MCF 10A (cell line): ENCODE measurements around the gene SPOCK1. TPM values are rescaled to one million over a fixed set of nuclear protein-coding genes. Genes with fewer than 3 reads are reported as not detected.
A peak's percentile ranks its signal among the peaks of the same experiment; 100 is the strongest.

Source experiments
- BruUV-seq: library from RNA; stranded (reverse); fragments of 400-500 nt; replicated peaks from 2 replicates; lab custom pipeline; 2021; lab: Mats Ljungman, UMichigan
- CTCF ChIA-PET: fragments of 300-600 bp; sonication (Branson Sonifier 250); formaldehyde crosslinking; extraction: SDS; loops from one replicate; lab custom pipeline; 2021; ENCODE audit warnings: antibody characterized with exemption, inconsistent platforms; lab: Yijun Ruan, JAX
- POLR2A ChIA-PET: fragments of 300-600, 350-650 bp; sonication (Branson Sonifier 250); formaldehyde crosslinking; extraction: SDS; loops from one replicate; lab custom pipeline; 2020; ENCODE audit warnings: antibody characterized with exemption, inconsistent platforms; lab: Yijun Ruan, JAX
- DNase-seq: peaks from one replicate; pipeline ENCODE4 v3.0.0-alpha.2; 2018; ENCODE audit not compliant: unreplicated experiment
- H3K27ac Mint-ChIP-seq: one replicate; pipeline ENCODE4 v1.8.0; 2022; ENCODE audit warnings: mild to moderate bottlenecking, low read depth, mixed read lengths; ENCODE audit not compliant: unreplicated experiment
- H3K27me3 Mint-ChIP-seq: one replicate; pipeline ENCODE4 v1.8.0; 2022; ENCODE audit warnings: mixed read lengths; ENCODE audit not compliant: insufficient read depth, unreplicated experiment
- H3K36me3 Mint-ChIP-seq: one replicate; pipeline ENCODE4 v1.8.0; 2022; ENCODE audit warnings: mild to moderate bottlenecking, moderate library complexity, mixed read lengths; ENCODE audit not compliant: insufficient read depth, unreplicated experiment
- H3K4me1 Mint-ChIP-seq: one replicate; pipeline ENCODE4 v1.8.0; 2022; ENCODE audit warnings: mixed read lengths; ENCODE audit not compliant: insufficient read depth, unreplicated experiment
- H3K4me3 Mint-ChIP-seq: one replicate; pipeline ENCODE4 v1.8.0; 2022; ENCODE audit warnings: mild to moderate bottlenecking, moderate library complexity, mixed read lengths; ENCODE audit not compliant: unreplicated experiment
- H3K9me3 Mint-ChIP-seq: one replicate; pipeline ENCODE4 v1.8.0; 2022; ENCODE audit warnings: mixed read lengths; ENCODE audit not compliant: unreplicated experiment
- intact Hi-C: fragments of 100-400 bp; cut with micrococcal nuclease; formaldehyde crosslinking; loops from 2 replicates; pipeline ENCODE4 v1.14.1; 2022
- total RNA-seq: library from RNA; stranded (reverse); gene quantifications from 2 replicates; pipeline ENCODE4 v1.2.3, GENCODE V29; 2022
- TF ChIP-seq, protein P1 (sequence below): fragments of 200-600 bp; IDR thresholded peaks from one replicate; pipeline ENCODE4 v1.8.0; 2022; ENCODE audit warnings: antibody characterized with exemption, mild to moderate bottlenecking; ENCODE audit not compliant: unreplicated experiment

Gene SPOCK1
- total RNA-seq, 1 experiment from 2014 or later = 34.3 TPM

DNA sequence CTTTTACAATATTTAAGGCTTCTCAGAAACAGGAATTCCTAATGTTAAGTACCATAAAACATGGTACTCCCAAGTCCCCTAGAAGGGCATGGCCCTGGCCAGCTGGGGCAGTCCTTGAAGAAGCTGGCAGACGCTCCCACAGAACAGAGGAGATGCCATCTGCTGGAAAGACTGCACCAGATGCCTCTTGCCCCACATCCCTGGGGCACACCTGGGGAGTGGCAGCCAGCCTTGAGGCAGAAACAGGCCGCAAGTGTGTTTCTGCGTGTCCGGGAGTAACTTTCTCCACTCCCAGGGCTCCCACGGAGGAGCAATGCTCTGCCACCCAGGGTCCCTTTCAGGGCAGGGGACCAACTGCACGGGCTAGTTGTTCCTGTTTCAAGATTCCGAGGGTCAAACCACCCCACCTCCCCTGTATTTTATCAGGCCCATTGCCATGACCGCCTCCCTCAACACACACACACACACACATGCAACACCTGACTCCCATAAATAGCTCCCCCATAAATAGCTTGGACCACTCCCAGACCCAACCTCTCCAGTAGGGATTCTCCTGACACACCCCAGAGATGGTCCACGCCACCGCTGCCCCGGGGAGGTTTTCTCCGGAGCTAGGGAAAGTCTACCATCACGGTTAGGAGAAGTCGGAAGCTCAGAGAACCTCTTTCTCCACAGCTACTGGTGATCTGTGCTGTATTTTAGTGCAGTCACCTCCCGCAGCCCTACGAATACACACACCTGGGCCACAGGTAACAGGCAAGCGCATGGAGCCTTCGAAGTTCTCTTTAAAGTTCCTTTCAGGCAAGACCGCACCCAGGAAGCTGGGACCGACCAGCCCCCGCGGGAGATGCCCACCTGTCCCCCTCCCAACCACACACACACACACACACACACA, 1.5 kb downstream of the SPOCK1 start:
- H3K36me3 Mint-ChIP-seq = no peaks in the 10 kb centered on the region
- BruUV-seq = no TSS peak

DNA sequence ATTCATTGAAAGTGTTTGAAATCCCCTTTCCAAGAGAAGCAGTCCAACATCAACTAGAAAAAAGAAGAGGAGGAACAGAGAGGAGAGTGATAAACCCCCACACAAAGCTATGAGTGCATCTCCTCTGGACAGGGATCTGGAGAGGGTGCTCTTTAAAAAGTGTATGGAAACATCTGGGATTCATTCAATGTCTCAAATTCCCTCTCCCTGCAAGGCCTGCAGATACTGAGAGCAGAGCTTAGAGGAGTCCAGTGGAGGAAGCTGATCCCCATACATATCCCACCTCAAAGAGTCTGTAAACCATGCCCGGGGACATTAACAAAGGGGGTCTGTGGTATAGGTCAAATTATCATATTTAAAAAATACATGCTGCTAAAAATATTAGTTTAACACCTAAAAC, 2.2 kb downstream of the SPOCK1 start:
- TF ChIP-seq, protein P1, sequence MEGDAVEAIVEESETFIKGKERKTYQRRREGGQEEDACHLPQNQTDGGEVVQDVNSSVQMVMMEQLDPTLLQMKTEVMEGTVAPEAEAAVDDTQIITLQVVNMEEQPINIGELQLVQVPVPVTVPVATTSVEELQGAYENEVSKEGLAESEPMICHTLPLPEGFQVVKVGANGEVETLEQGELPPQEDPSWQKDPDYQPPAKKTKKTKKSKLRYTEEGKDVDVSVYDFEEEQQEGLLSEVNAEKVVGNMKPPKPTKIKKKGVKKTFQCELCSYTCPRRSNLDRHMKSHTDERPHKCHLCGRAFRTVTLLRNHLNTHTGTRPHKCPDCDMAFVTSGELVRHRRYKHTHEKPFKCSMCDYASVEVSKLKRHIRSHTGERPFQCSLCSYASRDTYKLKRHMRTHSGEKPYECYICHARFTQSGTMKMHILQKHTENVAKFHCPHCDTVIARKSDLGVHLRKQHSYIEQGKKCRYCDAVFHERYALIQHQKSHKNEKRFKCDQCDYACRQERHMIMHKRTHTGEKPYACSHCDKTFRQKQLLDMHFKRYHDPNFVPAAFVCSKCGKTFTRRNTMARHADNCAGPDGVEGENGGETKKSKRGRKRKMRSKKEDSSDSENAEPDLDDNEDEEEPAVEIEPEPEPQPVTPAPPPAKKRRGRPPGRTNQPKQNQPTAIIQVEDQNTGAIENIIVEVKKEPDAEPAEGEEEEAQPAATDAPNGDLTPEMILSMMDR = no peak
- intact Hi-C loops = loop anchor here (10.0 kb wide), 1 partner anchor 422 kb away; no protein-coding TSS in a partner anchor
- H3K27ac Mint-ChIP-seq = no peak overlapping the region
- H3K36me3 Mint-ChIP-seq = no peaks in the 10 kb centered on the region
- no peak for DNase-seq
- POLR2A ChIA-PET = no interaction called here
- no TSS peak for BruUV-seq
- H3K4me1 Mint-ChIP-seq = peaks cover 5% of the 10 kb centered on the region
- CTCF ChIA-PET = interaction anchor here (0.6 to 4.6 kb wide), 11 partner anchors 37 to 1247 kb away, joined by 3 to 238 read pairs (median 4); no protein-coding TSS in a partner anchor
- H3K9me3 Mint-ChIP-seq = no peaks in the 10 kb centered on the region
- no peaks in the 10 kb centered on the region for H3K27me3 Mint-ChIP-seq
- H3K4me3 Mint-ChIP-seq = no peak overlapping the region

More for the DNA sequence above, 1.5 kb downstream of the SPOCK1 start:
- Mint-ChIP-seq H3K4me3 (peak overlapping the region; percentile 19), H3K9me3 (no peaks in the 10 kb centered on the region), H3K27me3 (no peaks in the 10 kb centered on the region), H3K4me1 (peaks cover 5% of the 10 kb centered on the region), H3K27ac (no peak overlapping the region)
- peak; percentile 28 for DNase-seq
- CTCF ChIA-PET = interaction anchor here (0.6 to 4.6 kb wide), 26 partner anchors 10 to 1248 kb away, joined by 3 to 238 read pairs (median 4); no protein-coding TSS in a partner anchor
- intact Hi-C loops = loop anchor here (2.0 to 10.0 kb wide), 2 partner anchors 107 to 423 kb away; no protein-coding TSS in a partner anchor
- POLR2A ChIA-PET = no interaction called here
- TF ChIP-seq, protein P1 = no peak

DNA sequence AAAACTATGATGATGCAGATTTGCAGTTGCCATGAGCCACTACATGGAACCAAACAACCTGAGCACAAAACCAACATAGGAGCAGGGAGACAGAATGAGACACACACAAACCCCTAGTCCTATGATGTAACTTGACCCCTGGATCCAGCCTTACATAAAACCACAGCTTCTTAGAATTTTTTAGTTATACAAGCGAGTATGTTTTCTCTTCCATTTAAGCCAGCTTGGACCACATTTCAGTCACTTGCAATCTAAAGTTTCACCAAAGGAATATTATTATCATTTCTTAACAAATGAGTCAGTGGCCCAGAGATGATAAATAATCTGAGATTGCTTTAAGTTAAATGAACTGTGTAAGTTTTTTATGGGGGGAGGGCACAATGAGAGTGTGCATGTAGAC, 6.8 kb downstream of the SPOCK1 start:
- H3K27ac Mint-ChIP-seq = no peak overlapping the region
- H3K36me3 Mint-ChIP-seq = no peaks in the 10 kb centered on the region
- no peak overlapping the region for H3K4me3 Mint-ChIP-seq
- no peaks in the 10 kb centered on the region for H3K9me3 Mint-ChIP-seq
- CTCF ChIA-PET = interaction anchor here (1.0 to 5.2 kb wide), 2 partner anchors 172 to 173 kb away, joined by 3 to 64 read pairs; no protein-coding TSS in a partner anchor
- intact Hi-C loops = loop anchor here (10.0 kb wide), 1 partner anchor 418 kb away; no protein-coding TSS in a partner anchor
- BruUV-seq = no TSS peak
- H3K4me1 Mint-ChIP-seq = peaks cover 9% of the 10 kb centered on the region
- POLR2A ChIA-PET = interaction anchor here (1.0 kb wide), 1 partner anchor 261 kb away, joined by 3 read pairs; no protein-coding TSS in a partner anchor
- TF ChIP-seq, protein P1 = no peak
- no peak for DNase-seq
- no peaks in the 10 kb centered on the region for H3K27me3 Mint-ChIP-seq

DNA sequence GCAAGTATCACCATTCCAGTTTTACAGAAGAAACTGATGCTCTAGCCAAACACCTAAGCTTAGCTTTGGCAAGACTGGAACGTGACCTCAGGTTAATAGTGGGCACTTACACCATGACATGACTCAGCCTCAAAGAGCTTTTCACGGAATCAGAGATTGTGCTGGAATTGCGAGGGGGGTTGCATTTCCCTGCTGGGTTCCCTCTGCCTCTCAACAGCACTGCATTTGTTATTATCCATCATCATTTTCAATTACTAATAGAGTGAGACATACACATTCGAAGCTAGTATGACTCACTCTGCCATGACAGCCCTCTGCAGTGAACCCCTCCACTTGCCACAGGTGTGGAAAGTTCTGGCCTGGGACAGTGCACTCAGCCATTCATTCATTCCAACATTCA, 8.0 kb downstream of the SPOCK1 start:
- TF ChIP-seq, protein P1 = no peak
- no TSS peak for BruUV-seq
- no peak overlapping the region for H3K27ac Mint-ChIP-seq
- H3K9me3 Mint-ChIP-seq = no peaks in the 10 kb centered on the region
- H3K27me3 Mint-ChIP-seq = no peaks in the 10 kb centered on the region
- no peaks in the 10 kb centered on the region for H3K36me3 Mint-ChIP-seq
- POLR2A ChIA-PET = no interaction called here
- peak; percentile 34 for DNase-seq
- intact Hi-C loops = loop anchor here (10.0 kb wide), 1 partner anchor 416 kb away; no protein-coding TSS in a partner anchor
- H3K4me3 Mint-ChIP-seq = no peak overlapping the region
- peaks cover 10% of the 10 kb centered on the region for H3K4me1 Mint-ChIP-seq
- CTCF ChIA-PET = interaction anchor here (0.5 to 5.2 kb wide), 12 partner anchors 8 to 252 kb away, joined by 3 to 64 read pairs (median 4); partner anchors contain the start of genes KLHL3 and SPOCK1
